ENCODE results near the gene FER. TPM values are rescaled to one million over a fixed set of nuclear protein-coding genes. Genes with fewer than 3 reads are reported as not detected.

The FER gene
- total RNA-seq, 1 donor from 2014 or later: 13.4 TPM

- H3K36me3 ChIP-seq: no peaks in the 10 kb centered on the region
- no peak overlapping the region for H3K4me3 ChIP-seq
- no peak overlapping the region for H3K27ac ChIP-seq (replicated peaks)
- intact Hi-C loops (cut with micrococcal nuclease): no loop called here
- DNase-seq: no peak
- TF ChIP-seq, protein P1, sequence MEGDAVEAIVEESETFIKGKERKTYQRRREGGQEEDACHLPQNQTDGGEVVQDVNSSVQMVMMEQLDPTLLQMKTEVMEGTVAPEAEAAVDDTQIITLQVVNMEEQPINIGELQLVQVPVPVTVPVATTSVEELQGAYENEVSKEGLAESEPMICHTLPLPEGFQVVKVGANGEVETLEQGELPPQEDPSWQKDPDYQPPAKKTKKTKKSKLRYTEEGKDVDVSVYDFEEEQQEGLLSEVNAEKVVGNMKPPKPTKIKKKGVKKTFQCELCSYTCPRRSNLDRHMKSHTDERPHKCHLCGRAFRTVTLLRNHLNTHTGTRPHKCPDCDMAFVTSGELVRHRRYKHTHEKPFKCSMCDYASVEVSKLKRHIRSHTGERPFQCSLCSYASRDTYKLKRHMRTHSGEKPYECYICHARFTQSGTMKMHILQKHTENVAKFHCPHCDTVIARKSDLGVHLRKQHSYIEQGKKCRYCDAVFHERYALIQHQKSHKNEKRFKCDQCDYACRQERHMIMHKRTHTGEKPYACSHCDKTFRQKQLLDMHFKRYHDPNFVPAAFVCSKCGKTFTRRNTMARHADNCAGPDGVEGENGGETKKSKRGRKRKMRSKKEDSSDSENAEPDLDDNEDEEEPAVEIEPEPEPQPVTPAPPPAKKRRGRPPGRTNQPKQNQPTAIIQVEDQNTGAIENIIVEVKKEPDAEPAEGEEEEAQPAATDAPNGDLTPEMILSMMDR (IDR thresholded peaks at IDR 0.05; ENCODE audit: borderline replicate concordance): no peak
- H3K27me3 ChIP-seq (ENCODE audit: low read depth): no peaks in the 10 kb centered on the region
- H3K4me1 ChIP-seq: peaks cover 8% of the 10 kb centered on the region
- no peaks in the 10 kb centered on the region for H3K9me3 ChIP-seq (replicated peaks)
Measured at GRCh38 chr5:109030360-109031143, 282.9 kb downstream of the FER start.

DNA sequence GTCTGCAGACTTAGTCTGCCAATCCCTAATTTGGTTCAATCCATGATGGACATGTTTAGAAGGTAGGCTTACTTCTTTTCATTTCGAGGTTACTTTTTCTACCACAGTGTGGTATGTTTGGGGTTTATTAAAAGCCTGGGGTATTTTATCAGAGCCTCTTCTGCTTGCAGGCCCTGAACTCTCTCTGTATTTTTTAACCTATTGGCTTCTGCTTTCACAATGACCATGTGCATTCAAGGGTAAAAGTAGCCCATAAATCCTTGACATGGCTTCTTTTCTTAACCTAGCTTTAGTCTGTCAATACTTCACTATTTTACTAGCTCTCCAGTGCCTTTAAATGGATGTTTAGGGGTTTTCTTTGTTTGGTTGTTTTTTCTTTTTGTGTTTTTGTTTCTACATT, 286.6 kb downstream of the FER start:
- Histone ChIP-seq H3K27me3 (ENCODE audit: low read depth) (no peaks in the 10 kb centered on the region), H3K4me3 (no peak overlapping the region), H3K4me1 (peaks cover 8% of the 10 kb centered on the region), H3K36me3 (no peaks in the 10 kb centered on the region), H3K9me3 (replicated peaks) (no peaks in the 10 kb centered on the region), H3K27ac (replicated peaks) (no peak overlapping the region)
- intact Hi-C loops (cut with micrococcal nuclease): no loop called here
- no peak for DNase-seq
- TF ChIP-seq, protein P1 (IDR thresholded peaks at IDR 0.05; ENCODE audit: borderline replicate concordance): no peak

GRCh38 chr5:109035436-109035835, 287.7 kb downstream of the FER start:
- H3K4me1 ChIP-seq: peaks cover 6% of the 10 kb centered on the region
- intact Hi-C loops (cut with micrococcal nuclease): no loop called here
- no peak for DNase-seq
- TF ChIP-seq, protein P1 (IDR thresholded peaks at IDR 0.05; ENCODE audit: borderline replicate concordance): no peak
- H3K9me3 ChIP-seq (replicated peaks): no peaks in the 10 kb centered on the region
- no peaks in the 10 kb centered on the region for H3K36me3 ChIP-seq
- no peaks in the 10 kb centered on the region for H3K27me3 ChIP-seq (ENCODE audit: low read depth)
- H3K27ac ChIP-seq (replicated peaks): no peak overlapping the region
- H3K4me3 ChIP-seq: no peak overlapping the region

DNA sequence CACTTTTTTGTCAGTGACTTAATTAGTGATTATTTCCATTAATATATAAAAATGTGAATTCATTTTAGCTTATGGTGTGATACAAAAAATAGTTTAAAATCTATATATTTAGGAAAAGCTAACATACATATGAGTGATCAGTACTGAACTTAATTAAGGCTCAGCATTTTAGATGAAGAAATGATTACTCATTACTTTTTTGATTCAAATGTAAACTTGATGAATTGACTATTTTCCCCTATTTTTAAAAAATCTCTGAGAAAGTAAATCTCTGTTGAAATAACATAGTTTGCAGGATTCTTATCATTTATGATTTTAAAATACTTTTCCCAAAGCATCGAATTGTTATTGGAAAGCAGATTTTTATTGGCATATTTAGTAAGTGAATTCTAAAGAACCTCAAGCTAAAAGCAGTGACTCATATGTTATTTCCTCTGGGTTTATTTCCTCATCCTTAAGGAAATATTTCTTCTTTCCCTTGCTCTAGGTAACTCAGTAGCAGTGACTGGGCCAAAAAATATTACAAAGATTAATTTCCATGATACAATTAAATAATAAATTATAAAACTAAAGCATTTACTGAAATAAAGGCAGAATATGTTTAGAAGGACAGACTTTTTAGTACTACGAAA, 290.6 kb downstream of the FER start:
- intact Hi-C loops (cut with micrococcal nuclease): no loop called here
- H3K4me3 ChIP-seq: no peak overlapping the region
- H3K36me3 ChIP-seq: no peaks in the 10 kb centered on the region
- H3K27ac ChIP-seq (replicated peaks): no peak overlapping the region
- TF ChIP-seq, protein P1 (IDR thresholded peaks at IDR 0.05; ENCODE audit: borderline replicate concordance): no peak
- DNase-seq: no peak
- no peaks in the 10 kb centered on the region for H3K4me1 ChIP-seq
- H3K27me3 ChIP-seq (ENCODE audit: low read depth): no peaks in the 10 kb centered on the region
- no peaks in the 10 kb centered on the region for H3K9me3 ChIP-seq (replicated peaks)

- H3K9me3 ChIP-seq (replicated peaks): no peaks in the 10 kb centered on the region
- intact Hi-C loops (cut with micrococcal nuclease): no loop called here
- TF ChIP-seq, protein P1 (IDR thresholded peaks at IDR 0.05; ENCODE audit: borderline replicate concordance): no peak
- H3K27ac ChIP-seq (replicated peaks): no peak overlapping the region
- H3K4me1 ChIP-seq: no peaks in the 10 kb centered on the region
- no peaks in the 10 kb centered on the region for H3K27me3 ChIP-seq (ENCODE audit: low read depth)
- H3K36me3 ChIP-seq: no peaks in the 10 kb centered on the region
- H3K4me3 ChIP-seq: no peak overlapping the region
- no peak for DNase-seq
Measured at GRCh38 chr5:109041317-109041716, 293.6 kb downstream of the FER start.

Data from left ventricle myocardium inferior (tissue), 1 donor.